HepG2 (cell line): ENCODE data around the gene TULP3. TPM values are rescaled to one million over a fixed set of nuclear protein-coding genes. Genes with fewer than 3 reads are reported as not detected.
A peak's percentile ranks its signal among the peaks of the same experiment; 100 is the strongest.

Experiments
- ERF ChIP-seq: IDR thresholded peaks from 2 replicates; pipeline ENCODE4 v1.6.1; 2018; ENCODE audit warnings: missing biosample characterization, missing genetic modification reagents
- FOSL2 ChIP-seq: sonication (generic); formaldehyde crosslinking; IDR thresholded peaks from 2 replicates; pipeline ENCODE4 v1.4.0; 2020; ENCODE audit warnings: missing genetic modification reagents
- IKZF1 ChIP-seq: fragments of 450-650 bp; IDR thresholded peaks from 2 replicates; pipeline ENCODE4 v1.7.1; 2016
- KAT2B ChIP-seq: fragments of 150-350 bp; IDR thresholded peaks from 2 replicates; pipeline ENCODE4 v1.6.1; 2014; ENCODE audit warnings: low read depth, low read length, borderline replicate concordance
- LCORL ChIP-seq, 2 experiments: fragments of 450-650 bp in 1 of 2; sonication (generic) in 1 of 2; formaldehyde crosslinking in 1 of 2; IDR thresholded peaks; 2 replicates each; pipeline versions ENCODE4 v1.5.0 to v1.6.1; 2017 to 2020; ENCODE audit warnings: antibody characterized with exemption in 1 of 2, missing genetic modification reagents in 1 of 2
- NFYC ChIP-seq: IDR thresholded peaks from 2 replicates; pipeline ENCODE4 v1.6.1; 2016; ENCODE audit warnings: missing genetic modification reagents, missing compliant biosample characterization
- RFX5 ChIP-seq: IDR thresholded peaks from 2 replicates; pipeline ENCODE4 v1.6.1; 2011; ENCODE audit warnings: low read depth, low read length, improper control_type of control experiment
- SAP130 ChIP-seq: IDR thresholded peaks from 2 replicates; pipeline ENCODE4 v1.6.1; 2016; ENCODE audit warnings: low read depth
- SOX5 ChIP-seq: IDR thresholded peaks from 2 replicates; pipeline ENCODE4 v1.6.1; 2016; ENCODE audit warnings: borderline replicate concordance
- TP53 ChIP-seq: sonication (generic); formaldehyde crosslinking; conservative IDR thresholded peaks from 2 replicates; pipeline ENCODE4 v1.4.0; 2020; ENCODE audit warnings: missing genetic modification reagents
- ZFP36 ChIP-seq: fragments of 150-350 bp; IDR thresholded peaks from 2 replicates; pipeline ENCODE4 v1.6.1; 2018; ENCODE audit warnings: borderline replicate concordance, low read length, low read depth; ENCODE audit not compliant: partially characterized antibody
- ZNF343 ChIP-seq: sonication (generic); formaldehyde crosslinking; IDR thresholded peaks from 2 replicates; pipeline ENCODE4 v1.4.0; 2020; ENCODE audit warnings: mild to moderate bottlenecking, missing genetic modification reagents
- ZNF44 ChIP-seq: sonication (generic); formaldehyde crosslinking; IDR thresholded peaks from 2 replicates; pipeline ENCODE4 v1.5.1; 2020; ENCODE audit warnings: mild to moderate bottlenecking, missing genetic modification reagents
- ZNF652 ChIP-seq: IDR thresholded peaks from 2 replicates; pipeline ENCODE4 v1.6.1; 2016; ENCODE audit warnings: low read depth, borderline replicate concordance
- ZNF747 ChIP-seq: sonication (generic); formaldehyde crosslinking; IDR thresholded peaks from 2 replicates; pipeline ENCODE4 v1.8.1; 2023; ENCODE audit warnings: missing genetic modification reagents, mild to moderate bottlenecking, borderline replicate concordance
- polyA plus RNA-seq, 8 experiments: library from polyadenylated mRNA; depleted of rRNA in 3 of 8; stranded (reverse) in 7 of 8; unstranded in 1 of 8; fragments of >200 nt; fragmentation: Illumina TruSeq in 4 of 8; extraction: Trizol in 4 of 8; gene quantifications; 2 replicates each; pipeline versions ENCODE4 v1.2.1 to v1.2.3, GENCODE V29; 2011 to 2016; ENCODE audit warnings: low read depth in 4 of 8, missing spikeins in 1 of 8, mixed read lengths in 1 of 8; ENCODE audit not compliant: insufficient read depth in 1 of 8
- total RNA-seq, 5 experiments: library from RNA; depleted of rRNA; stranded (reverse); fragments of >200 nt; fragmentation: Illumina TruSeq; extraction: Trizol; gene quantifications; 2 replicates each; pipeline ENCODE4 v1.2.3, GENCODE V29; 2016; ENCODE audit warnings: low read depth in 1 of 5
- TF ChIP-seq, protein P1 (sequence below): sonication (generic); formaldehyde crosslinking; IDR thresholded peaks from 2 replicates; pipeline ENCODE4 v1.8.0; 2022; ENCODE audit warnings: missing genetic modification reagents, mild to moderate bottlenecking, moderate library complexity, borderline replicate concordance

TULP3 gene
- total and polyA plus RNA-seq, 2 of the 13 experiments (the other 11 are each of a cell fraction or from before 2014, with no cell fraction given) = 11.2 to 13.2 TPM

DNA sequence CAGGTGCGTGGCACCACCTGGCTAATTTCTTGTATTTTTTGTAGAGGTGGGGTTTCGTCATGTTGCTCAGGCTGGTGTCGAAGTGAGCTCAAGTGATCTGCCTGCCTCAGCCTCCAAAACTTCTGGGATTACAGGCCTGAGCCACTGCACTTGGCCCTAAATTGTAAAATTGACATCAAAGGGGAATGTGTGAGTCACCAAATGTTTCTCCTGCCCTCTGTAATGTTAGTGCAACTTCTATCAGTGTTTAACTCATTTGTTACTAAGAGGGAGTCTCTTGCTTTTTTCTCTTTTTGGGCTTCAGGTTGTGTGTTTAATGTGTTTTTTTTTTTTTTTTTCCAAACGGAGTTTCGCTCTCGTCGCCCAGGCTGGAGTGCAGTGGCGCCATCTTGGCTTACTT lies 2.3 kb downstream of the TULP3 start (continued):
- TF ChIP-seq ZFP36 = no peak
- no peak for TF ChIP-seq TP53 (CRISPR knock-in tag)
- TF ChIP-seq, protein P1, sequence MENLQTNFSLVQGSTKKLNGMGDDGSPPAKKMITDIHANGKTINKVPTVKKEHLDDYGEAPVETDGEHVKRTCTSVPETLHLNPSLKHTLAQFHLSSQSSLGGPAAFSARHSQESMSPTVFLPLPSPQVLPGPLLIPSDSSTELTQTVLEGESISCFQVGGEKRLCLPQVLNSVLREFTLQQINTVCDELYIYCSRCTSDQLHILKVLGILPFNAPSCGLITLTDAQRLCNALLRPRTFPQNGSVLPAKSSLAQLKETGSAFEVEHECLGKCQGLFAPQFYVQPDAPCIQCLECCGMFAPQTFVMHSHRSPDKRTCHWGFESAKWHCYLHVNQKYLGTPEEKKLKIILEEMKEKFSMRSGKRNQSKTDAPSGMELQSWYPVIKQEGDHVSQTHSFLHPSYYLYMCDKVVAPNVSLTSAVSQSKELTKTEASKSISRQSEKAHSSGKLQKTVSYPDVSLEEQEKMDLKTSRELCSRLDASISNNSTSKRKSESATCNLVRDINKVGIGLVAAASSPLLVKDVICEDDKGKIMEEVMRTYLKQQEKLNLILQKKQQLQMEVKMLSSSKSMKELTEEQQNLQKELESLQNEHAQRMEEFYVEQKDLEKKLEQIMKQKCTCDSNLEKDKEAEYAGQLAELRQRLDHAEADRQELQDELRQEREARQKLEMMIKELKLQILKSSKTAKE (CRISPR knock-in tag) = no peak
- TF ChIP-seq SOX5 (CRISPR knock-in tag) = no peak
- no peak for TF ChIP-seq RFX5
- TF ChIP-seq SAP130 (CRISPR knock-in tag) = peak; percentile 38
- TF ChIP-seq NFYC (CRISPR knock-in tag) = no peak
- no peak for TF ChIP-seq IKZF1
- no peak for TF ChIP-seq ZNF747 (CRISPR knock-in tag)
- no peak for TF ChIP-seq ZNF44 (CRISPR knock-in tag)
- peak; percentile 82 for TF ChIP-seq FOSL2 (CRISPR knock-in tag)
- TF ChIP-seq ERF (CRISPR knock-in tag) = no peak
- no peak for TF ChIP-seq KAT2B
- peak; percentile 68; the same call in 1 of the 2 replicates for TF ChIP-seq ZNF652 (CRISPR knock-in tag)
- no peak for TF ChIP-seq LCORL (IDR thresholded peaks at IDR 0.05)
- peak; percentile 55; the same call in 1 of the 2 replicates for TF ChIP-seq LCORL (CRISPR knock-in tag; IDR thresholded peaks at IDR 0.05)
- no peak for TF ChIP-seq ZNF343
- TF ChIP-seq, all 625 proteins: peak for 6
